Mucosa of descending colon (tissue), 3 donors: Measurements from ENCODE around the gene NPRL2. TPM values are rescaled to one million over a fixed set of nuclear protein-coding genes. Genes with fewer than 3 reads are reported as not detected.

Experiments
- ATAC-seq: fragments of 200-7000 bp; cut with Tn5 transposase; one replicate; pipeline ENCODE4 v1.9.1; 2020; ENCODE audit warnings: mild to moderate bottlenecking, moderate library complexity
- DNase-seq, 3 donors: peaks; one replicate each; pipeline ENCODE4 v3.0.0-alpha.2; 2020
- H3K36me3 ChIP-seq: fragments of 200-600 bp; one replicate; pipeline ENCODE4 v1.8.0; 2021; ENCODE audit warnings: low read depth, mild to moderate bottlenecking
- H3K4me1 ChIP-seq: fragments of 200-600 bp; one replicate; pipeline ENCODE4 v1.8.0; 2021; ENCODE audit warnings: low read depth, mild to moderate bottlenecking
- H3K4me3 ChIP-seq: fragments of 200-600 bp; one replicate; pipeline ENCODE4 v1.8.0; 2021; ENCODE audit warnings: mild to moderate bottlenecking
- H3K9me3 ChIP-seq: fragments of 200-600 bp; one replicate; pipeline ENCODE4 v1.8.0; 2021; ENCODE audit warnings: mild to moderate bottlenecking
- intact Hi-C, 2 donors: fragments of 100-400 bp; cut with DNase I in 1 of 2; cut with micrococcal nuclease in 1 of 2; formaldehyde crosslinking; loops; one replicate each; pipeline versions ENCODE4 v1.11.0 to v1.11.1; 2022; cut with DNase I, micrococcal nuclease
- total RNA-seq, 3 donors: library from RNA; stranded (reverse); fragmentation: NEBNext Ultra II Directional in 2 of 3; extraction: Animal tissue kit (Norgen Biotek cat#: 25700) in 2 of 3; gene quantifications; one replicate each; pipeline versions ENCODE4 v1.2.1 to v1.2.4, GENCODE V29; 2021 to 2023
- TF ChIP-seq, protein P1 (sequence below): fragments of 200-600 bp; IDR thresholded peaks from one replicate; pipeline ENCODE4 v1.8.0; 2022; ENCODE audit warnings: antibody characterized with exemption, mild to moderate bottlenecking
- donor health status: DM: no; HTN: no; CAD: no; lungs with moderate emphysema.
- donor health status: DM: no; HTN: no; CAD: no.
- donor health status: DM: no; HTN: yes; CAD: no.

NPRL2 gene
- total RNA-seq, 3 donors from 2014 or later: 20.2 to 32.9 (median 25.0) TPM

DNA sequence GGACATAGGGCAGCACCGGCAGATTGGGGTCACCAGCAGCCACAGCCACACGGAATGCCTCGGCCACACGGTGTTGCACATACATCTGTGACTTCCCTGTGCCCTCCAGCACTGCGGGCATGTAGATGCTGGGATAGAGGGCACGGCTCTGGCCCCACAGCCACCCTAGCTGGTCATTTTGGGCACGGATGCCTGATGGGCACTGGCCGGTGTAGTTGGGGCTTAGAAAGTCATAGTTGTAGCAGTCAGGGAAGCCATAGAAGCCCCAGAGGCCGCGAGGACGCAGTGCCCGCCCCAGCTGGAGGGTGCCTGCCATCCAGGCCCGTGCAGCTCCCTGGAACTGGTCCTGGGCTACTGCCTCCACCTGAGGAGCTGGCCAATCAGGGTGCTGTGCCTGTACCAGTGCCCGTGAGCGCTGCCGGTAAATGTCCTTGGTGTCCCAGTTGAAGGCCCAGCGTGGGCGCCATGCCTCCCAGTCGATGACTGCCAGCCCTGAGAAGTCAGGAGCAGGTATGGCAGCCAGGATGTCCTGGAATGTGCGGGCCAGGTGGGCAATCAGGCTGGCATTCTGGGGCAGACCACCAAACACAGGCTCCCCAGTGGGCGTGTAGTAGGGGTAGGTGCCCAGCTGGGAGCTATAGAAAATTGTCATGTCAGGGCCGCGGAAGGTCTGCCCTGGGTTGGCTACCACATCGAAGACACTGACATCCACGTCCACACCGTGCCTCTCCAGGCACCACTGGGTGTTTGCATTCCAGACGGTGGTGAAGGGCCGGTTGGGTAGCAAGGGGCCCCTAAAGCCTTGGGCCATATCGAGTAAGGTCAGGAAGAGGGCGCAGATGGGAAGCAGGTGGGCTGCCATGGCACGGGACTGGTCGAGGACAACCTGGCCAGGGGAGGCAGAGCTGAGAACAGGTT is 48.2 kb downstream of the NPRL2 start:
- peak in 2 of 3 donors; percentile 41 to 57 for DNase-seq
- intact Hi-C loops: no loop called here
- TF ChIP-seq, protein P1, sequence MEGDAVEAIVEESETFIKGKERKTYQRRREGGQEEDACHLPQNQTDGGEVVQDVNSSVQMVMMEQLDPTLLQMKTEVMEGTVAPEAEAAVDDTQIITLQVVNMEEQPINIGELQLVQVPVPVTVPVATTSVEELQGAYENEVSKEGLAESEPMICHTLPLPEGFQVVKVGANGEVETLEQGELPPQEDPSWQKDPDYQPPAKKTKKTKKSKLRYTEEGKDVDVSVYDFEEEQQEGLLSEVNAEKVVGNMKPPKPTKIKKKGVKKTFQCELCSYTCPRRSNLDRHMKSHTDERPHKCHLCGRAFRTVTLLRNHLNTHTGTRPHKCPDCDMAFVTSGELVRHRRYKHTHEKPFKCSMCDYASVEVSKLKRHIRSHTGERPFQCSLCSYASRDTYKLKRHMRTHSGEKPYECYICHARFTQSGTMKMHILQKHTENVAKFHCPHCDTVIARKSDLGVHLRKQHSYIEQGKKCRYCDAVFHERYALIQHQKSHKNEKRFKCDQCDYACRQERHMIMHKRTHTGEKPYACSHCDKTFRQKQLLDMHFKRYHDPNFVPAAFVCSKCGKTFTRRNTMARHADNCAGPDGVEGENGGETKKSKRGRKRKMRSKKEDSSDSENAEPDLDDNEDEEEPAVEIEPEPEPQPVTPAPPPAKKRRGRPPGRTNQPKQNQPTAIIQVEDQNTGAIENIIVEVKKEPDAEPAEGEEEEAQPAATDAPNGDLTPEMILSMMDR: no peak
- Histone ChIP-seq H3K4me3 (no peak overlapping the region), H3K9me3 (peaks cover 4% of the 10 kb centered on the region), H3K36me3 (peaks cover 6% of the 10 kb centered on the region), H3K4me1 (peaks cover 14% of the 10 kb centered on the region)
- ATAC-seq: no peak

DNA sequence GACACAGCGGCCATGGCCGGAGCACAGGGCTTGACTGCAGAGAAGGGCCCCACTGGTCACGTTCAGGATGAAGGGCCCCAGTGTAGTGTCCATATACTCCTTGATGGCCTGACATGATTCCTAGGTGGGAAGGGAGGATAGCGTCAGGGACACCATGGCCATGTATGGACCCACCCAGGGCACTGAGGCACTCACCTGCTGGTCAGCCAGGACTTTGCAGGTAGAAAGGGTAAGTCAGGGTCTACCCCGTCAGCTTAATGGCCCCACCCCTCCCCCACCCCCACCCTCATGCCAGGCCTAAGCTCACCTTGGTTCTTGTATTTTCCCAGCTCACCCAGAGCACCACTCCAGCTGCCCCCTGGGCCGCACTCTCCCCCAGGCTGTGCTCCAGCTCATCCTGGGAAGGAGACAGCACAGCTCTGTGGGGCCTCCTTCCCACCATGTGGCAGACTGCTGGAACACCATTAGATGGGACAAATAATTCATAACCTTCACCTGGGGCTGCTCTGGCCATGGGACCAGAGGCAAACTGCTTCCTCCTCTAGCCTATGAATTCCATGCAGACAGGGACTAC is 49.8 kb downstream of the NPRL2 start:
- Histone ChIP-seq H3K9me3 (no peaks in the 10 kb centered on the region), H3K4me1 (peaks cover 14% of the 10 kb centered on the region), H3K4me3 (no peak overlapping the region), H3K36me3 (peaks cover 6% of the 10 kb centered on the region)
- DNase-seq (peak in 1 of 3 donors; percentile 47), ATAC-seq (no peak)
- intact Hi-C loops: no loop called here
- TF ChIP-seq, protein P1: no peak

- TF ChIP-seq, protein P1: no peak
- DNase-seq (peak; percentile 52 to 72 (median 62)), ATAC-seq (peak; percentile 2)
- Histone ChIP-seq H3K36me3 (peaks cover 6% of the 10 kb centered on the region), H3K4me1 (peaks cover 14% of the 10 kb centered on the region), H3K9me3 (no peaks in the 10 kb centered on the region), H3K4me3 (peak overlapping the region; percentile 13)
- intact Hi-C loops: no loop called here
Observed at GRCh38 chr3:50299929-50300680, 50.5 kb downstream of the NPRL2 start.

DNA sequence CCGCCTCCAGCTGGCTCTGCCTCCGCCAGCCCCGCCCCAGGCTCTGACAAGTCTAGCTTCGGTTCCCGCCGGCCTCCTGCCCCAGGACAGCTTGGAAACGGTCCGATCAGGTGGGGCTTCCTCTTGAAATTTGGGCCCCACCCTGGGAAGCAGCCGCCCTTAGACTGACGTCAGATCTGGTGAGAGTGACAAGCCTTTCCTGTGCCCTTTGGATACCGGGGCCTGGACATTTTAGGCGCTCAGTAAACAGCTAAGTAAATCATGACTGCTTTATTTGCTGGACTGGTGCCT is 51.0 kb downstream of the NPRL2 start:
- no peaks in the 10 kb centered on the region for H3K9me3 ChIP-seq
- H3K36me3 ChIP-seq: peaks cover 6% of the 10 kb centered on the region
- peak overlapping the region; percentile 13 for H3K4me3 ChIP-seq
- ATAC-seq: no peak
- DNase-seq: no peak
- TF ChIP-seq, protein P1: no peak
- peaks cover 14% of the 10 kb centered on the region for H3K4me1 ChIP-seq
- intact Hi-C loops: no loop called here

DNA sequence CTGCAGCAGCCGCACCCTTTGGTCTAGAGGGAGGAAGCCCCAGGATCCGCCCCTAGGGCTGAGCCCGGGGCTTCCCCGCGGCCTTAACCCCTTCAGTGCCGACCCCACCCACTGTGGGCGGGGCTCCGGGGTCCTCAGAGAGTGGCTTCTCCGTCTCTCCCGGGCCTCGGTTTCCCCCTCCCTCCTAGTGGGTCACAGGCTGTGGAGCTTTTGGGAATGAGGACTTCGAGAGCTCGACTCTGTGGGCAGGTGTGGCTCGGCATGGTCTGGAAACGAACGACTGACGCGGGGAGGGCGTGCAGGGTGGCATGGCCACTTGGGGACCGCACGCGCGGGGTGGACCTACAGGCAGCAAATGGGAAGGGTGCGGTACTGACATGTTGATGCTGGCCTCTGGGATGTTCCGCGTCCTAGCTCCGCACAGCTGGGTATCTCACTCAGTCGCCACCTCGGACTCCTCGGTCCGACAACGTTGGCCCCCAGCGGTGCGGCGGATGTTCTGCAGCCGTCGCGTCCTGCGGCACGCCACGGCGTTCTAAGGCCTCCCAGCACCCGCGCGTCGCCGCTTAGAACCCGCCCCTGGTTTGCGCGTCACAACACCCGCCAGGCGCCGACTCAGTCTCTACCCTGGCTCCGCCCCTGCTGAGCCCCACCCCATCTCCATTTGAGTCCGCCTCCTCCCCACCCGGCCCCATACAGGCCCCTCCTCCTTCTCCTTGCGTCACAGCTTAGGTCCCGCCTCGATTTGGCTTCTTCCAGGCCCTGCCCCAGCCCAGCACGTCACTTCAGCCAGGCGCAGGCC is 51.5 kb downstream of the NPRL2 start, which contains the start of the genes HYAL3 and NAA80:
Gene HYAL3 (minus strand): TSS at position 570 of the 802 bp plus-strand sequence. CDS start 3,803 bp downstream, outside the sequence.
Gene NAA80 (minus strand): TSS at position 570 of the 802 bp plus-strand sequence. CDS start 1,942 bp downstream, outside the sequence.
- Histone ChIP-seq H3K9me3 (no peaks in the 10 kb centered on the region), H3K4me1 (peaks cover 14% of the 10 kb centered on the region), H3K4me3 (peak within 1 kb of the TSS; percentile 20), H3K36me3 (peaks cover 6% of the 10 kb centered on the region)
- DNase-seq (peak; percentile 99 to 100 (median 100)), ATAC-seq (peak; percentile 86)
- intact Hi-C loops: no loop called here
- TF ChIP-seq, protein P1: peak; percentile 33
